ENCODE results near the gene PACC1. TPM values are rescaled to one million over a fixed set of nuclear protein-coding genes. Genes with fewer than 3 reads are reported as not detected.
"Not testable (repeated sequence)": the region's sequence is repeated elsewhere in the genome, so short reads cannot be mapped to it uniquely, and the experiment has no call there.

The PACC1 gene
- total RNA-seq, 1 experiment from 2014 or later, result 25.2 TPM

DNA sequence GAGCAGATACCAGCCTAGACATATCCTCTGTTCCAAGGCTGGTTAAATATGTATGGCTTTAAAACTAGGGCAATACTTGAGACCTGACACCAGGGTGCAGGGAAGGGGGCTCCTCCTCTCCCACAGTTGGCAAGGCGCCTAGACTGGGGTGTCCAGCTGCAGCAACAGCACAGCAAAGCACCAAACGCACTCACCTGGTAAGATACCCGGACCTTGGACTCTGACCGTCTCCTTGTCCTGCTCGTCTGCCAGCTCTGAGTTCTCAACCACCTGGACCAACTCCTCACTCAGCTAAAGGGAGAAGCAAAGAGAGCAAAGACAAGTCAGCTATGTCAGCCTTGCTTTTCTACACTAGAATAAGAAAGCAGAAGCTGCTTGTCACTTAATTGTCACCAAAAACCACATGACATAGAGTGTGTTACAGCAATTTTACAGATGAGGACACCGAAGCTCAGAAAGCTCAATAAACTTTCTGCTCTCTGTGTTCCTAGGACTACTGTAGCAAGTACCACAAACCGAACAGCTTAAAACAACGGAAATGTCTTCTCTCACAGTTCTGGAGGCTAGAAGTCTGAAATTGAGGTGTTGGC is 4.4 kb downstream of the PACC1 start:
- no peak for DNase-seq (ENCODE audit: low spot score)
- in situ Hi-C loops (cut with HindIII; ENCODE audit: low sequenced_read_pairs), result no loop called here

DNA sequence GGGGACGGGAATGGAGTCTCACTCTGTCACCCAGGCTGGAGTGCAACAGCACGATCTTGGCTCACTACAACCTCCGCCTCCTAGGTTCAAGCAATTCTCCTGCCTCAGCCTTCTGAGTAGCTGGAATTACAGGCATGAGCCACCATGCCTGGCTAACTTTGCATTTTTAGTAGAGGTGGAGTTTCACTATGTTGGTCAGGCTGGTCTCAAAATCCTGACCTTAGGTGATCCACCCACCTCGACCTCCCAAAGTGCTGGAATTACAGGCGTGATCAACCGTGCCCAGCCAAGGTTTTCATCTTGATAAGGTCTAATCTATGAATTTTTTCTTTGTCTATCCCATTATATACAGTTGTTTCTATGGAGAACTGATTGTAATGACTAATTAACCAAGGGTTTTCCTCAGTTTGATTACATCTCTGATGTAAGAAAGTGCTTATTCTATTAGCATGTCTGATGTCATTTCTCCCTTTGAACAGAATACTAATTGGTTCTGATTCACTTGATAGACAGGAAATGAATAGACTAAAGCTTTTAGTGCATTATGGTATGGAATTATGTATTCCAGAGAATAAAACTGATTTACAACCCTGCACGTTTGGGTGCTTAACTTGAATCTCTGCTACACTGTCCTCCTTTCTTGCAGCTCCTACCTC is 11.9 kb downstream of the PACC1 start:
- DNase-seq (ENCODE audit: low spot score), result no peak
- in situ Hi-C loops (cut with HindIII; ENCODE audit: low sequenced_read_pairs), result no loop called here

DNA sequence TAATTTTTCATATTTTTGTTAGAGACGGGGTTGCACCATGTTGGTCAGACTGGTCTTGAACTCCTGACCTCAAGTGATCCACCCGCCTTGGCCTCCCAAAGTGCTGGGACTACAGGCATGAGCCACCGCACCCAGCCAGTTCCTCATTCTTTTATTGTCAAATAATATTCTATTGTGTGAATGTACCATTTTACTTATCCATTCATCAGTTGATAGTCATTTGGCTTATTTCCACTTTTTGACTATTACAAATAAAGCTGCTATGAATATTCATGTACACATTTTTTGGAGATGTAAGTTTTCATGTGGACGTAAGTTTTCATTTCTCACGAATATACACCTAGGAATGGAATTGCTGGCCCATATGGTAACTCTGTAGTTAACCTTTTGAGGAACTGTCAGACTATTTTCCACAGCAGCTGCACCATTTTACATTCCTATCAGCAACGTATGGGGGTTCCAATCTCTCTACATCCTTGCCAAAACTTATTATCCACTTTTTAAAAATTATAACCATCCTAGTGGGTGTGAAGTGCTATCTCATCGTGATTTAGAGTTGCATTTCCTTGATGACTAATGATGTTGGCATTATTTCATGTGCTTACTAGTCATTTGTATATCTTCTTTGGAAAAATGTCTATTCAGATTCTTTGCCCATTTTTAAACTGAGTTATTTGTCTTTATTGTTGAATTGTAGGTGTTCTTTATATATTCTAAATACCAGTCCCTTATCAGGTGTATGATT is 12.7 kb downstream of the PACC1 start:
- DNase-seq (ENCODE audit: low spot score), result no peak
- in situ Hi-C loops (cut with HindIII; ENCODE audit: low sequenced_read_pairs), result no loop called here

DNA sequence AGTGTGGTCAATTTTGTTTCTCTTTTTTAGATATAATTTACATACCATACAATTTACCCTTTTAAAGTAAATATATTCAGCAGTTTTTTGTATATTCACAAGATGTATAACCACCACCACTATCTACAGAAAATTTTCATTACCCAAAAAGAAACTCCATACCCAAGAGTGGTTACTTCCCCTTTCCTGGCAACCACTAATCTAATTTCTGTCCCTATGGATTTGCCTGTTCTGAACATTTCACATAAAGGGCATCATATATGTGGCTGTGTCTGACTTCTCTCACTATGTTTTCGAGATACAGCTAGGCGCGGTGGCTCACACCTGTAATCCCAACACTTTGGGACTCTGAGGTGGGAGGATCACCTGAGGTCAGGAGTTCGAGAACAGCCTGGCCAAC is 13.6 kb downstream of the PACC1 start:
- DNase-seq (ENCODE audit: low spot score), result no peak
- in situ Hi-C loops (cut with HindIII; ENCODE audit: low sequenced_read_pairs), result no loop called here

DNA sequence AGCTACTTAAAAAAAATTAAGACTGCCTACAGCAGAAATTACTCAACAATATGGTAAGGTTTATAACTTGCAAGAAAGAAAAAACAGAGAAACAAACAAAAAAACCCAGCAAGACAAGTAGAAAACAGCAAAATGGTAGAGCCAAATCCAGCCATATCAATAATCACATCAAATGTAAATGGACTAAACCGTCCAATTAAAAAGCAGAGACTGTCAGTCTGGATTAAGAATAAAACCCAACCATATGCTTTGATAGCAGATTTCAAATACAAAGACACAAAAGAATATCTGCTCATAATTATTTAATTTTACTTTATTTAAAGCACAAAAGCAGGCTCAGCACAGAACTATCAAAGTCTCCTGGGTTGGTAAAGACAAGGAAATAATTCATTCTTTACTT is 17.5 kb downstream of the PACC1 start:
- in situ Hi-C loops (cut with HindIII; ENCODE audit: low sequenced_read_pairs), result no loop called here
- DNase-seq (ENCODE audit: low spot score), result no peak

DNA sequence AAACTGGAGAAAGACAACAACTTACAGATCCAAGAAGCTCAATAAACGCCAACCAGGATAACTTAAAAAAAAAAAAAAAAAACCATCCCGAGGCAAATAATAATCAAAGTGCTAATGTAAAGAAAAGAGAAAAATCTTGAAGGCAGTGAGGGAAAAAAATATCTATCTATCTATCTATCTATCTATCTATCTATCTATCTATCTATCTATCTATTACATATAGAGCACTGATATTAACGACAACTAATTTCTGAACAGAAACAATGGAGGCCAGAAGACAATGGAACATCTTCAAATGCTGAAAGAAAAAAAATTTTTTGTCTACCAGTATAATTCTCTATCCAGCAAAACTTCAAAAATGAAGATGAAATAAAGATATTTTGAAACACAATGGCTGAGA is 18.0 kb downstream of the PACC1 start:
- in situ Hi-C loops (cut with HindIII; ENCODE audit: low sequenced_read_pairs), result no loop called here

DNA sequence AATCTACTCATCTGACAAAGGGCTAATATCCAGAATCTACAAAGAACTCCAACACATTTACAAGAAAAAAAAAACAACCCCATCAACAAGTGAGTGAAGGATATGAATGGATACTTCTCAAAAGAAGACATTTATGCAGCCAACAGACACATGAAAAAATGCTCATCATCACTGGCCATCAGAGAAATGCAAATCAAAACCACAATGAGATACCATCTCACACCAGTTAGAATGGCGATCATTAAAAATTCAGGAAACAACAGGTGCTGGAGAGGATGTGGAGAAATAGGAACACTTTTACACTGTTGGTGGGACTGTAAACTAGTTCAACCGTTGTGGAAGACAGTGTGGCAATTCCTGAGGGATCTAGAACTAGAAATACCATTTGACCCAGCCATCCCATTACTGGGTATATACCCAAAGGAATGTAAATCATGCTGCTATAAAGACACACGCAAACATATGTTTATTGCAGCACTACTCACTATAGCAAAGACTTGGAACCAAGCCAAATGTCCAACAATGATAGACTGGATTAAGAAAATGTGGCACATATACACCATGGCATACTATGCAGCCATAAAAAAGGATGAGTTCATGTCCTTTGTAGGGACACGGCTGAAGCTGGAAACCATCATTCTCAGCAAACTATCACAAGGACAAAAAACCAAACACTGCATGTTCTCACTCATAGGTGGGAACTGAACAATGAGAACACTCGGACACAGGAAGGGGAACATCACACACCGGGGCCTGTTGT is 18.8 kb downstream of the PACC1 start:
- DNase-seq (ENCODE audit: low spot score); in situ Hi-C loops (cut with HindIII; ENCODE audit: low sequenced_read_pairs): not testable (repeated sequence)

More for the DNA sequence above, 18.0 kb downstream of the PACC1 start:
- DNase-seq (ENCODE audit: low spot score), result no peak

DNA sequence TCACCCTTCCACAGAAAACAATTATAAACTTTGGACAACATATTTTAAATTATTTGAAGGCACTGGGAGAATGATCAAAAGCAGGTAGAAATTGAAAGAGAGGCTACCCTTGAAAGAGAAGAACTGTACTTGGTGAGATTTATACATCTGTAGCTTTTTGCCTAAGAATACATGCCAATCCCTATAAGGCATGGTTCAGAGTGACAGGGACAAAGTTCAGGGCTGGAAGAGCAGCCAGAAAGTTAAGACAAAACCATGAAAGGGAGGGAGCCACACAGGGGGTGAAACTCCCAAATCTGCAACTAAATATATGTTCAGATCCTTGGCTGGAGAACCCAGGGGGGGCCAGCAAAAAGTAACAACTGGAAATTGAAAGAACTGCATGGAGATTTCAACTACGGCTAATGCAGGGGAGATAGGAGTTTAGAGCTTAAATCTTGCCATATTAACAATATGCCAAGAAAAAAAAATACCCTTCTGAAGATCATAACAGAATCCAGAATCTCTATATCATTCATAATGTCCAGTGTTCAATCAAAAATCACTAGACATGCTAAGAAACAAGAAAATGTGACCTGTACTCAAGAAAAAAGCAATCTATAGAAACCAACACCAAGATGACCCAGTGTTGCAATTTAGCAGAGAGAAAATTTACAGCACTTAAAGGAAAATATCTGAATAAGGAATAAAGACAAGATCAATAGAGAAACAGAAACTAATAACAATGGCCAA is 25.5 kb downstream of the PACC1 start:
- DNase-seq (ENCODE audit: low spot score), result no peak
- in situ Hi-C loops (cut with HindIII; ENCODE audit: low sequenced_read_pairs), result no loop called here

DNA sequence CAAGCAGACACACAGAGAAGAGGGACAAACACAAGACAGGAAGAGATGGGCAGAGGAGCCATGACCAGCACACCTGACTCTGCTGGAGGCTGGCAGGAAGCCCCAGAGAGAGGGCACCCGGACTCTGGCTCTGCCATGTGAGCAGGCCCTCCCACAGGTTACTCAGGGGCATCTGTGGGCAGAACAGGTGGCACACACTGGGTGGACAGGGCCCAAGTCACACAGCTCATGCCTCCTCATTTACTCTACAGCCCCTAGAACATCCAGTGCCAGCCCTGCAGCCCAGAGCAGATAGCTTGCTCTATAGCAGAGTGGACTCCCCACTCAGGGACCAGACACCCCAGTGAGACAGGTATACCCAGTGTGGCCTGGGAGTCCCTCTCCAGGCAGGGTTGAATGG is 28.7 kb downstream of the PACC1 start:
- in situ Hi-C loops (cut with HindIII; ENCODE audit: low sequenced_read_pairs), result no loop called here
- DNase-seq (ENCODE audit: low spot score), result no peak

DNA sequence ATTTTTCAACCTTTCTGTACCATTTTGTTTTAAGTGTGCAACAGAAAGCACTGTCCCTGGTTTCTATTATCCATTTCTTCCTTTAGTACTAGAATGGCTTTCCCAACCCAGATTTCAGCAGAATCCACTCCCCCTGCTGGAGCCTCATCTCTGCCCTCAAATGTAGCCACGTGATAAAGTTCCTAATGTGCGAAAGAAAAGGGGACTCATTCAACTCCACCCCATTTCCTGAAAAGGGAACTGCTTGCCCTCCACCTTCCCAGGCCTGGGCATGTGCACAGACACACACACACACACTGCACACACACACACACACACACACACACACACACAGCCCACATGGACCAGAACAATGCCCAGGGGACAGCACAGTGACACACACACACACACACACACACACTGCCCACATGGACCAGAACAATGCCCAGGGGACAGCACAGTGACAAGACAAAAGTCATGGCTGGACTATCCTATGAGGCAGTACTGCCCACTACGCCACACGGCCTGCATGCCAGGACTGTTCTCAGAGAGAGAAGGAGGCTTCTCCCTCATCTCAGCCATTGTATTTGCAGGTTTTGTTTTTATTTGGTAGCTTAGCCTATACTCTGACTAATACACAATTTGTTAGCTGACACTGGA is 33.2 kb downstream of the PACC1 start:
- in situ Hi-C loops (cut with HindIII; ENCODE audit: low sequenced_read_pairs), result no loop called here
- DNase-seq (ENCODE audit: low spot score), result no peak

DNA sequence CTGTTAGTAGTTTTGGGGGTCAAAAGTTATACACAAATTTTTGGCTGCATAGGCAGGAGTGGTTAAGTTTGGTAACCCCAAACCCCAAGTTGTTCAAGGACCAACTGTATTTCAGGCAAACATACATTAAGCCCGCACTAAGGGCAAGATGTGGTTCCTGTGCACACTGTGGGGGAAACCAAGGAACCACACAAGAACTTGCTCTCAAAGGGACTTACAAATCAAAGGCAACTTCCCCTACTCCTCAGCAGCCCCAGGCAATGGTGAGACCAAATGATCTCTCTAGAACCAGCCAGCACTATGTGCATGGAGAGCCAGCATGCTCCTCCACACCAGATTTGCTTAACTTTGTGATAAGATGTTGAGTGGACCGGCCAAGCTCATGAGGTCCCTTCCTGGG is 35.3 kb downstream of the PACC1 start:
- in situ Hi-C loops (cut with HindIII; ENCODE audit: low sequenced_read_pairs), result no loop called here

DNA sequence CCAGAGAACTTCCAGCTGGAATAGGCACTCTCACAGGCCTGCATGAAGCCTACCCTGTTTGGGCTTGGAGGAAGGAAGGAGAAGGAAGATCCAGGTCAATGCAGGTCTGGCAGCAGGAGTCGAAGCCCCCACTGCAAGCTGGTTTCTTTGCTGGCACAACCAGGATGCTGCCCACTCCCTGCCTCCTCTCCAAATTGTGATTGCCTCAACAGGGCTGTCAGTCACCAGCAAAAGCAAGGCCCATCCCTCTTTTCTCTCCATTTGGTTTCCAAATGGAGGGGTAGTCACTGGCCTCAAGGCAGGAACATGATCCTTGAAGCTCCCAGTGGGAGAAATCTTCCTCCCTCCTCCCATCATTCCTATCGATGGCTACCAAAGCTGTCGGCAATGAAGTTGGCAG is 37.0 kb downstream of the PACC1 start:
- in situ Hi-C loops (cut with HindIII; ENCODE audit: low sequenced_read_pairs), result no loop called here
- no peak for DNase-seq (ENCODE audit: low spot score)

More for the DNA sequence above, 35.3 kb downstream of the PACC1 start:
- no peak for DNase-seq (ENCODE audit: low spot score)

DNA sequence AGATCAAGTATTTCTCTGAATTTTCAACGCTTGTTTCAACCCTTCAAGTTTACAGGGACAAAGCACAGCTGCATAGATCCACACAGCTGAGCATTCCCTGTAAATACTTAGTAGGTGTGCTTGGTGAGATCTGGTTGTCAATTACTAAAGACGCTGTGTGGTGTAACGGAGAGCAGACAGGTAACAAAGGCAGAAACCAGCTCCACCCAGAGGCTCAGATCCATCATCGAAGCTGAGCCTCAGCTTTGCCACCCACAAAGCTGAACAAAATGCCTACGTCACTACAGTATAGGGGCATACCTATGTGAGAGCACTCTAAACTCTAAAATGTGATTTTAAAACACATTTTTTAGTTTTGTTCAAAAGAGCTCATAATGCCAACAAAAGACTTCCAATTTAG is 38.7 kb downstream of the PACC1 start:
- no peak for DNase-seq (ENCODE audit: low spot score)
- in situ Hi-C loops (cut with HindIII; ENCODE audit: low sequenced_read_pairs), result no loop called here

DNA sequence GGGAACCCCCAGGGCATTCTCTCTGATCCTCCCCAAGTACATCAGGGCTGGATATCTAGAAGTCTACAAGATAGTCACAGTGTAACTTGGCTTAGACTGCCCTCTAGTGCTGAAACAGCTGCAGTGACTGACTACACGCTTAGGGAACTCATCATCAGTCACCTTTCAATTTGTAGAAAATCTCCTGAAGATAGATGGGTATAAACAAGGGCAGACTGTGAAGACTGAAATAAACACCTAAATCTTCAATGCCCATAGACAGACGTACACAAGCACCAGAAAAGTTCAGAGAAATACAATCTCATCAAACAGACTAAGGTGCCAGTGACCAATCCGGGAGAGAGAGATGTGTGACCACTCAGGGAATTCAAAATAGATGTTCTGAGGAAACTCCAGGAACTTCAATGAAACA is 46.6 kb downstream of the PACC1 start:
- in situ Hi-C loops (cut with HindIII; ENCODE audit: low sequenced_read_pairs), result no loop called here
- peak; percentile 44 for DNase-seq (ENCODE audit: low spot score)

DNA sequence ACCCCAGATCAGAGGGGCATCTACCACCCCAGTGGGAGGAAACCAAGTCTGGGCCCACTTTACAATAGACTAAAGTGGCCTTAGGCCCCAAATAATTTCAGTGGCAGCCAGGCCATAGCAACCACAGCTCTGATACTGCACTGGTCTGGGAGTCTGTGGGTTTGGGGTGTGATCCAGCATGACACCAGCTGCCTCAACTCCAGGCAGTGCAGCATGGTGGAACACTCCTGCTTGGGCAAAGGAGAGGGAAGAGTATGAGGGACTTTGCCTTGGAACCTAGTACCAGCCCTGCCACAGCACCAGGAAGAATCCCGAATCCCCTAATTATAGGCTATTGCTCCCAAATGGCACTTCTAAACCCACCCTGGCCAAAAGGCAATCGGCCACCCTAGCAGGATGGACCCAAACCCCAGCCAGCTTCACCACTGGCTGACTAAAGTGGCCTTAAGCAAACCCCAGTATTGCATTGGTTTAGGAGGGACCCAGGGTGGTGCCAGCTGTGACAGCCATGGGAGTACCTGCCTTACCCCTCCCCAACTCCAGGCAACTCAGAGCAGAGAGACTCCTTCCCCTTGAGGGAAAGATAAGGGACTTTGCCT is 47.1 kb downstream of the PACC1 start:
- in situ Hi-C loops (cut with HindIII; ENCODE audit: low sequenced_read_pairs), result no loop called here
- DNase-seq (ENCODE audit: low spot score), result no peak

DNA sequence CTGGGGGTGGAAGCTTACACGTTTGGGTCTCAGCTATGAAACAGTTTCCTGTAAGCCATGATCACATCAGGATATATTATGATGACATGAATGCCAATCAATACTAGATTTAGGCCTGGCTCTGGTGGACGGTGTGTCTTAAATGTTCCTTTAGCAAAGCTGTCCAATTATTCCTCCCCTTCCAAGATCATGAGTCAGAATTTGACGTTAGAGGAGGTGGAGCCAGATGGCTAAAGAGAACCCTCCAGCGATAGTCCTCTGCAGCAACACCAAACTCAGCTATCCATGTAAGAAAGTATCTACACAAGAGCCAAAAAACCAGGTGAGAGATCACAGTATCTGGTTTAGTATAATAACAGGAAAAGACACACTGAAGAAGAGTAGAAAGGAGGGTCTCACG is 47.8 kb downstream of the PACC1 start:
- no peak for DNase-seq (ENCODE audit: low spot score)
- in situ Hi-C loops (cut with HindIII; ENCODE audit: low sequenced_read_pairs), result no loop called here

DNA sequence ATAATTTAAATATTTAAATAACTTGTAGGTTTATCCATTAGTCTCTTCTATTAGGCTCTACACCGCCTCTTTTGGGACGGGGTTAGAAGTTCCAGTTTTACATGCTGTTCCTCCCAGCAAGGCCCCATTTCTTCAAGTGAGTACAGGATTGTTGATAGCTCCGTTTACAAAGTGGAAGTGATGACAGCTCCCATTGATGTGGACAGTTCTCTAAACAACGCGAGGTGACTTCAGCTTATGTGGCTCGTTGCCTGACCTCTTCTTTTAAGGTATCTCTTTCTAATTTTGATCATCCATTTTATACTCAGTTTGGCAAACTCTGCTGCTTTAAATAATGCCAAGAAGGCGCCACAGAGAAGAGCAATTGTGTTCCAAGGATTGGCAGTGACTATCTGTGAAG is 49.7 kb downstream of the PACC1 start:
- DNase-seq (ENCODE audit: low spot score), result no peak
- in situ Hi-C loops (cut with HindIII; ENCODE audit: low sequenced_read_pairs), result no loop called here

DNA sequence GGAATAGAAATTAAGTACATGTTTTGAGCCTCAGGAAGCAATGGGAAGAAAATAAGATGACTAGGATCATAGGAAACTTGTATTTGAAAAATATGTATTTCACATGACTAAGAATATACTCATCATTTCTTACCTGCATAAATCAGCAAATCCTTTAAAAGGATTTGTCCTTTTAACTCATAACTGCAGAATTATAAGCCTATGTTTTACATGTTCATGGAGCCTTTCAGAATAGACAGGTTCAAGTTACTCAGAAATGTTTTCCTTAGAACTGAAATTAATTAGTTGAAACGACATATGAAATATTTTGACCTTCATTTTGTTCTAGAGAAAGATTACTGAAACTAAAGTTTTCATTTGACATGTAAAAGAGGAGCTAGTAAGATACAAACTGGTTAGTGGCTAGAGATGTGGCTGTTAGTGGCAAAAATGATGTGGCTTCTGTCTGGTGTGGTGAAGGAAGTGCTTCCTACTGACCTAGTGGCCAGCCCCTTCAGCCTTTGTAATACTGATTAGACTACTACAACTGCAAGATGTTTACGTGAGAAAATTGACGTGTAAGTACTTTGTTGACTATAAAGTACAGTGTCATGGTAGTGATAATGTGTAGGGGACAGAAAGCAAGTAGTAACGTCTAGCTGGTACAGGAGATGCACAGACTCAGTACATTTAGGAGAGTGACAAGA is 54.7 kb downstream of the PACC1 start:
- no peak for DNase-seq (ENCODE audit: low spot score)
- in situ Hi-C loops (cut with HindIII; ENCODE audit: low sequenced_read_pairs), result no loop called here
